ENCODE measurements around the gene ELMOD3.
"Not testable (repeated sequence)": the region's sequence is repeated elsewhere in the genome, so short reads cannot be mapped to it uniquely, and the experiment has no call there.

The ELMOD3 gene

GRCh38 chr2:85410584-85411404 lies 56.2 kb downstream of the ELMOD3 start:
- Histone ChIP-seq H3K4me3 (ENCODE audit: low read depth in 1 of 2, low read length in 1 of 2) (peak overlapping the region; percentile 69 to 80), H3K9me3 (no peaks in the 10 kb centered on the region), H3K27me3 (no peaks in the 10 kb centered on the region), H3K4me1 (ENCODE audit: control insufficient read depth in 1 of 2, insufficient read depth in 1 of 2, low read depth in 1 of 2, low read length in 1 of 2) (peaks cover 70 to 77% of the 10 kb centered on the region in 2 experiments), H3K27ac (peak overlapping the region; percentile 91), H3K36me3 (no peaks in the 10 kb centered on the region)
- no peak for TF ChIP-seq CTCF (IDR thresholded peaks at IDR 0.05)

GRCh38 chr2:85411405-85411748 lies 56.8 kb downstream of the ELMOD3 start:
- H3K9me3 ChIP-seq, result no peaks in the 10 kb centered on the region
- H3K36me3 ChIP-seq, result no peaks in the 10 kb centered on the region
- no peak for TF ChIP-seq CTCF (IDR thresholded peaks at IDR 0.05)
- peak overlapping the region; percentile 36 for H3K27ac ChIP-seq
- peaks cover 70 to 76% of the 10 kb centered on the region in 2 experiments for H3K4me1 ChIP-seq (ENCODE audit: control insufficient read depth in 1 of 2, insufficient read depth in 1 of 2, low read depth in 1 of 2, low read length in 1 of 2)
- no peak overlapping the region for H3K4me3 ChIP-seq (ENCODE audit: low read depth in 1 of 2, low read length in 1 of 2)
- no peaks in the 10 kb centered on the region for H3K27me3 ChIP-seq

GRCh38 chr2:85413592-85414420 lies 59.2 kb downstream of the ELMOD3 start:
- Histone ChIP-seq H3K27me3 (no peaks in the 10 kb centered on the region), H3K9me3 (no peaks in the 10 kb centered on the region), H3K4me1 (ENCODE audit: control insufficient read depth in 1 of 2, insufficient read depth in 1 of 2, low read depth in 1 of 2, low read length in 1 of 2) (peaks cover 58 to 60% of the 10 kb centered on the region in 2 experiments), H3K4me3 (ENCODE audit: low read depth in 1 of 2, low read length in 1 of 2) (peak overlapping the region; percentile 39 to 53), H3K36me3 (no peaks in the 10 kb centered on the region), H3K27ac (no peak overlapping the region)
- TF ChIP-seq CTCF (IDR thresholded peaks at IDR 0.05), result no peak

- not testable (repeated sequence) for H3K4me3 ChIP-seq (ENCODE audit: low read depth in 1 of 2, low read length in 1 of 2); H3K9me3 ChIP-seq; H3K27me3 ChIP-seq; H3K27ac ChIP-seq; H3K36me3 ChIP-seq
- H3K4me1 ChIP-seq (ENCODE audit: control insufficient read depth in 1 of 2, insufficient read depth in 1 of 2, low read depth in 1 of 2, low read length in 1 of 2), result peaks cover 58 to 60% of the 10 kb centered on the region in 2 experiments
Observed at GRCh38 chr2:85414421-85414759, 59.8 kb downstream of the ELMOD3 start.

GRCh38 chr2:85414761-85415553 lies 60.4 kb downstream of the ELMOD3 start:
- H3K27ac ChIP-seq, result no peak overlapping the region
- no peaks in the 10 kb centered on the region for H3K36me3 ChIP-seq
- peaks cover 58 to 60% of the 10 kb centered on the region in 2 experiments for H3K4me1 ChIP-seq (ENCODE audit: control insufficient read depth in 1 of 2, insufficient read depth in 1 of 2, low read depth in 1 of 2, low read length in 1 of 2)
- no peaks in the 10 kb centered on the region for H3K9me3 ChIP-seq
- no peak for TF ChIP-seq CTCF (IDR thresholded peaks at IDR 0.05)
- H3K27me3 ChIP-seq, result no peaks in the 10 kb centered on the region
- no peak overlapping the region for H3K4me3 ChIP-seq (ENCODE audit: low read depth in 1 of 2, low read length in 1 of 2)

All from neutrophil (primary cell).